Gastrocnemius medialis (tissue), 4 donors: ENCODE measurements around the gene PHACTR1. TPM values are rescaled to one million over a fixed set of nuclear protein-coding genes. Genes with fewer than 3 reads are reported as not detected.

ENCODE experiments used
- ATAC-seq, 2 donors: fragments of 150-250 bp; one replicate each; pipeline ENCODE4 v1.9.1; 2016
- DNase-seq, 2 donors: peaks; one replicate each; pipeline ENCODE4 v3.0.0-alpha.2; 2019
- H3K27ac ChIP-seq, 4 donors: fragments of 200-600 bp; sonication (generic); 1 replicate in 1 of 4; 2 replicates in 3 of 4; pipeline ENCODE4 v1.5.1; 2016 to 2018; ENCODE audit warnings: mild to moderate bottlenecking in 2 of 4, moderate library complexity in 1 of 4
- H3K27me3 ChIP-seq, 3 donors: fragments of 200-600 bp; sonication (generic) in 2 of 3; 1 replicate in 1 of 3; 2 replicates in 2 of 3; pipeline versions ENCODE4 v1.5.1 to v1.6.0; 2016 to 2019; ENCODE audit warnings: mild to moderate bottlenecking in 1 of 3, moderate library complexity in 1 of 3
- H3K36me3 ChIP-seq, 2 donors: fragments of 200-600 bp; sonication (generic) in 1 of 2; one replicate each; pipeline ENCODE4 v1.5.1; 2017 to 2018
- H3K4me1 ChIP-seq, 2 donors: fragments of 200-600 bp; sonication (generic) in 1 of 2; one replicate each; pipeline ENCODE4 v1.5.1; 2016 to 2017; ENCODE audit warnings: mild to moderate bottlenecking in 2 of 2
- H3K4me3 ChIP-seq, 4 donors: fragments of 200-600 bp; sonication (generic) in 3 of 4; 1 replicate in 1 of 4; 2 replicates in 3 of 4; pipeline ENCODE4 v1.5.1; 2016 to 2019; ENCODE audit warnings: mild to moderate bottlenecking in 2 of 4
- H3K9me3 ChIP-seq, 3 donors: fragments of 200-600 bp; sonication (generic) in 2 of 3; 1 replicate in 1 of 3; 2 replicates in 2 of 3; pipeline ENCODE4 v1.5.1; 2016 to 2019
- POLR2A ChIP-seq, 2 donors: fragments of 450-650 bp; IDR thresholded peaks; one replicate each; pipeline ENCODE4 v1.6.1; 2017; ENCODE audit warnings: antibody characterized with exemption in 2 of 2, mild to moderate bottlenecking in 2 of 2, moderate library complexity in 2 of 2
- in situ Hi-C, 4 donors: fragments of 200-750 bp; cut with MboI; loops; one replicate each; pipeline versions ENCODE4 v1.15.0 to v1.8.0; 2017; ENCODE audit warnings: low sequenced_read_pairs in 4 of 4
- intact Hi-C: fragments of 100-400 bp; cut with DNase I; formaldehyde crosslinking; loops from one replicate; pipeline ENCODE4 v1.15.1; 2023; ENCODE audit warnings: low total_unique reads
- total RNA-seq, 4 donors: library from RNA; depleted of rRNA; stranded (reverse); fragments of >200 nt; gene quantifications; one replicate each; pipeline versions ENCODE4 v1.1.0 to v1.2.3, GENCODE V29; 2016
- TF ChIP-seq, protein P1 (sequence below), 5 experiments: fragments of 450-650 bp in 3 of 5; fragments of 200-600 bp in 2 of 5; sonication (generic) in 2 of 5; IDR thresholded peaks in 4 of 5; conservative IDR thresholded peaks in 1 of 5; 1 replicate in 4 of 5; 2 replicates in 1 of 5; pipeline ENCODE4 v1.5.1; 2016 to 2019; ENCODE audit warnings: antibody characterized with exemption in 5 of 5, mild to moderate bottlenecking in 3 of 5, moderate library complexity in 3 of 5

The PHACTR1 gene
- total RNA-seq, 4 donors from 2014 or later, result 0.07 to 0.82 (median 0.21) TPM

DNA sequence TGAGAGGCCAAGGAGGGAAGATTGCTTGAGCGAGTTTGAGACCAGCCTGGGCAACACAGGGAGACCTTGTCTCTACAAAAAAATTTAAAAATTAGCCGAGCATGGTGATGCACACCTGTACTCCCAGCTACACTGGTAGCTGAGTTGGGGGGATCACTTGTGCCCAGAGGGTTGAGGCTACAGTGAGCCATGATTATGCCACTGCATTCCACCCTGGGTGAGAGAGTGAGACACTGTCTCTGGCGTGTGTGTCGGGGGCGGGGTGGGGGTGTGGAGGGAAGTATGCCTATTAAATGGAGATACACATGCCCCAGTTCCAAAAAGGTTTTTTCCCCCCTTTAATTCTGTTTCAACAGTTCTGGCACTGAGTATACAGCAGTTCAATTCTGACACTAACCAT is 388.6 kb downstream of the PHACTR1 start:
- in situ Hi-C loops (no loop called here), intact Hi-C loops (no loop called here)
- H3K4me3 ChIP-seq, result no peak overlapping the region
- H3K4me1 ChIP-seq, result no peaks in the 10 kb centered on the region
- no peak overlapping the region for H3K27ac ChIP-seq
- TF ChIP-seq, protein P1, sequence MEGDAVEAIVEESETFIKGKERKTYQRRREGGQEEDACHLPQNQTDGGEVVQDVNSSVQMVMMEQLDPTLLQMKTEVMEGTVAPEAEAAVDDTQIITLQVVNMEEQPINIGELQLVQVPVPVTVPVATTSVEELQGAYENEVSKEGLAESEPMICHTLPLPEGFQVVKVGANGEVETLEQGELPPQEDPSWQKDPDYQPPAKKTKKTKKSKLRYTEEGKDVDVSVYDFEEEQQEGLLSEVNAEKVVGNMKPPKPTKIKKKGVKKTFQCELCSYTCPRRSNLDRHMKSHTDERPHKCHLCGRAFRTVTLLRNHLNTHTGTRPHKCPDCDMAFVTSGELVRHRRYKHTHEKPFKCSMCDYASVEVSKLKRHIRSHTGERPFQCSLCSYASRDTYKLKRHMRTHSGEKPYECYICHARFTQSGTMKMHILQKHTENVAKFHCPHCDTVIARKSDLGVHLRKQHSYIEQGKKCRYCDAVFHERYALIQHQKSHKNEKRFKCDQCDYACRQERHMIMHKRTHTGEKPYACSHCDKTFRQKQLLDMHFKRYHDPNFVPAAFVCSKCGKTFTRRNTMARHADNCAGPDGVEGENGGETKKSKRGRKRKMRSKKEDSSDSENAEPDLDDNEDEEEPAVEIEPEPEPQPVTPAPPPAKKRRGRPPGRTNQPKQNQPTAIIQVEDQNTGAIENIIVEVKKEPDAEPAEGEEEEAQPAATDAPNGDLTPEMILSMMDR (IDR thresholded peaks at IDR 0.05 in 4 of 5, conservative IDR thresholded peaks at IDR 0.05 in 1 of 5), result no peak
- no peak for TF ChIP-seq POLR2A (IDR thresholded peaks at IDR 0.05)
- H3K36me3 ChIP-seq, result no peaks in the 10 kb centered on the region
- no peak for DNase-seq
- no peak for ATAC-seq
- H3K27me3 ChIP-seq, result no peaks in the 10 kb centered on the region
- H3K9me3 ChIP-seq, result no peaks in the 10 kb centered on the region

DNA sequence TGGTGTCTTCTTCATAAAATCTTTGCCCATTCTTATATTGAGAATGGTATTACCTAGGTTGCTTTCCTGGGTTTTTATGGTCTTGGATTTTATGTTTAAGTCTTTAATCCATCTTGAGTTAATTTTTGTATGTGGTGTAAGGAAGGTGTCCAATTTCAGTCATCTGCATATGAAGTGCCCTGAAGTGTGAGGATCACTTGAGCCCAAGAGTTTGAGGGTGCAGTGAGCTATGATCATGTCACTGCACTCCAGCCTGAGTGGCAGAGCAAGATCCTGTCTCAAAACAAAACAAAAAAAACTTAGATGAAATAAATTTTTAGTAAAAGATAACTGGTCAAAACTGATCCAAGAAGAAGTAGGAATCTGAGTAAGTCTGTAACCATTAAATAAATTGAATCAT is 396.4 kb downstream of the PHACTR1 start:
- no peak overlapping the region for H3K4me3 ChIP-seq
- DNase-seq (no peak), ATAC-seq (no peak)
- no peaks in the 10 kb centered on the region for H3K36me3 ChIP-seq
- H3K27ac ChIP-seq, result no peak overlapping the region
- no peaks in the 10 kb centered on the region for H3K9me3 ChIP-seq
- intact Hi-C loops, result no loop called here
- no peaks in the 10 kb centered on the region for H3K4me1 ChIP-seq
- no peak for TF ChIP-seq POLR2A (IDR thresholded peaks at IDR 0.05)
- no peaks in the 10 kb centered on the region for H3K27me3 ChIP-seq
- in situ Hi-C loops, result no loop called here

DNA sequence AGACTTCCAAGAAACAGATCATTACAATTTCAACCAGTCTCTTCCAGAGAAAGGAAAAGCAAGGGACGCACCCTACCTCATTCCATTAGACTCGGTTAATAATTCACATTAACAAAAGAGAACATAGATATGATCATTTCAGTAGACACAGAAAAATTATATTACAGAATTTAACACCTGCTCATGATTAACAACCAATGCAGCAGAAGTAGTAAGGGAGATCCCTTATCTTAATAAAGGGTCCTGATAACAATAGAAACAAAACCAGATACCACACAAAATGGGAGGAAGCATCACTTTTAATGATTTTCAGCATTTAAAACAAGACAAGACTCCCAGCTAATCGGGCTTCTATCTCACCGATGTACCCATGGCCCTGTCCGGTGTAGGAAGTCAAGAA is 396.8 kb downstream of the PHACTR1 start:
- no peak for ATAC-seq
- no peaks in the 10 kb centered on the region for H3K27me3 ChIP-seq
- no peaks in the 10 kb centered on the region for H3K36me3 ChIP-seq
- H3K4me1 ChIP-seq, result no peaks in the 10 kb centered on the region
- H3K27ac ChIP-seq, result no peak overlapping the region
- no peak for DNase-seq
- in situ Hi-C loops (no loop called here), intact Hi-C loops (no loop called here)
- H3K9me3 ChIP-seq, result no peaks in the 10 kb centered on the region
- H3K4me3 ChIP-seq, result no peak overlapping the region
- TF ChIP-seq, protein P1 (IDR thresholded peaks at IDR 0.05 in 4 of 5, conservative IDR thresholded peaks at IDR 0.05 in 1 of 5), result no peak
- no peak for TF ChIP-seq POLR2A (IDR thresholded peaks at IDR 0.05)

DNA sequence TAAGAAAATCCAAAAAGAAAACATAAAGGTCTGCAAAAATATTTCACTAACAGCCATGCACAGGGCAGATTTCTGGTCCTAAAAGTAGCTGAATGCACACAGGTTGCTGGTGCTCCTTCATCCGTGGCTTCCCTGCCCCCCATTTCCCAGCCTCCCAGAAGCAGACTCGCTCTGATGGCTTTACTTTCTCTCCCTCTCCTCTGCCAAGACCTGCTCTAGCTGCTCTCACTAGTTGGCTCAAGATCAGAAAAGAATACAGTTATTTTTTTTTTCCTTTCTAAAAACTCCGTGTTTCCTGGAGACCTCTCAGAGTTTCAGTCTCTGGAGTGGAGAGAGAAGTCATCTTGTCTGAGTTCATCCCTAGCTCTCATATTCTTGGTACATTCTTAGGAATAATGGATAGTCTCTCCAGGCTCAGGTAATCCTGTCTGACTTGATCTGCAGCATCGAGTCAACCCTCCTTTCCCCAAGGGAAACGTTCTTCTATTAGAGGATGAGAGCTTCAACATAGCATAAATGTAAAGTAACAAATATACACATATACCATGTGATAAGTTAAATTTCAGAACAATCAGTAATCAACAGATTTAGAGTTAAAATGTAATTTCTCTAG is 397.5 kb downstream of the PHACTR1 start:
- Histone ChIP-seq H3K4me1 (no peaks in the 10 kb centered on the region), H3K4me3 (no peak overlapping the region), H3K9me3 (no peaks in the 10 kb centered on the region), H3K27me3 (no peaks in the 10 kb centered on the region), H3K36me3 (no peaks in the 10 kb centered on the region), H3K27ac (no peak overlapping the region)
- TF ChIP-seq, protein P1 (IDR thresholded peaks at IDR 0.05 in 4 of 5, conservative IDR thresholded peaks at IDR 0.05 in 1 of 5), result no peak
- no peak for TF ChIP-seq POLR2A (IDR thresholded peaks at IDR 0.05)
- ATAC-seq (no peak), DNase-seq (no peak)
- in situ Hi-C loops, result no loop called here
- intact Hi-C loops, result no loop called here

DNA sequence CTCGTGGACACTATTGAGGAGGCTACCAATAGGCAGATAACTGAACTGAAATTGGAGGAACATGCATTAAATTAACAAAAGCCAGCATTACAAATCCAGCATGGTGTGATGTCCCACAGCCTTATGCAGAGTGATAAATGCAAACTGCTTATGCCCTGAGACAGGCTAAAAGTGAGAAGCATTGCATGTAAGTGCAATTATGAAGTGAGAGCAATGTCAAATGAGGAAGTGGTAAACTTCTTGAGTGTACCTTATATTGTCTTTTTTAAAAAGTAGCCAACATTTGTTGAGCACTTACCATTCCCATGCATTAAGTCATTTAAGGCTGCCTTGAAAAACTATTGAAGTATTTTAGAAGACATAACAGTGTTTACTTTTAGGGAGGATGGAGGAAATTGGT is 399.6 kb downstream of the PHACTR1 start:
- no peaks in the 10 kb centered on the region for H3K4me1 ChIP-seq
- H3K9me3 ChIP-seq, result no peaks in the 10 kb centered on the region
- DNase-seq (no peak), ATAC-seq (no peak)
- H3K27me3 ChIP-seq, result no peaks in the 10 kb centered on the region
- H3K36me3 ChIP-seq, result no peaks in the 10 kb centered on the region
- H3K4me3 ChIP-seq, result no peak overlapping the region
- in situ Hi-C loops, result no loop called here
- TF ChIP-seq POLR2A (IDR thresholded peaks at IDR 0.05), result no peak
- TF ChIP-seq, protein P1 (IDR thresholded peaks at IDR 0.05 in 4 of 5, conservative IDR thresholded peaks at IDR 0.05 in 1 of 5), result no peak
- H3K27ac ChIP-seq, result no peak overlapping the region
- intact Hi-C loops, result no loop called here
